Measurements from ENCODE around the gene CLCA1. TPM values are rescaled to one million over a fixed set of nuclear protein-coding genes. Genes with fewer than 3 reads are reported as not detected.

The CLCA1 gene
- total and polyA plus RNA-seq, 2 experiments from 2014 or later, result 2.0 to 42.9 TPM

DNA sequence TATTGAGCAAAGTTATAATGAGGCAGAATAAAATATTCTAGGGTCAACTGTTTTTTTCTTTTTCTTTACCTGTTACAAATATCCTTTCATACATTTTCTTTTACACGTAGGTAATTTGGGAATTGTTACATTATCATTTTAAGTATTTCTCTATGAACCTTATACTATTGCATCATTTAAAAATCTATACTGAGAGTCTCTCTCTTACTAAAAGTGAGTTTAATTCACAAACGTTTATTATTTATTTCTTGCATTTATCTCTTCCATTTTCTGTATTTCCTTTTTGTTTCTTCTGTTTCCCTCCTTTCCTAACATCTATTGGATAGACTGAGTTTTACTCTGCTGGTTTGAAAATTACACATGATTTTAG, 52.8 kb downstream of the CLCA1 start:
- TF ChIP-seq EZH2 (IDR thresholded peaks at IDR 0.05; ENCODE audit: borderline replicate concordance), result no peak
- TF ChIP-seq, protein P1, sequence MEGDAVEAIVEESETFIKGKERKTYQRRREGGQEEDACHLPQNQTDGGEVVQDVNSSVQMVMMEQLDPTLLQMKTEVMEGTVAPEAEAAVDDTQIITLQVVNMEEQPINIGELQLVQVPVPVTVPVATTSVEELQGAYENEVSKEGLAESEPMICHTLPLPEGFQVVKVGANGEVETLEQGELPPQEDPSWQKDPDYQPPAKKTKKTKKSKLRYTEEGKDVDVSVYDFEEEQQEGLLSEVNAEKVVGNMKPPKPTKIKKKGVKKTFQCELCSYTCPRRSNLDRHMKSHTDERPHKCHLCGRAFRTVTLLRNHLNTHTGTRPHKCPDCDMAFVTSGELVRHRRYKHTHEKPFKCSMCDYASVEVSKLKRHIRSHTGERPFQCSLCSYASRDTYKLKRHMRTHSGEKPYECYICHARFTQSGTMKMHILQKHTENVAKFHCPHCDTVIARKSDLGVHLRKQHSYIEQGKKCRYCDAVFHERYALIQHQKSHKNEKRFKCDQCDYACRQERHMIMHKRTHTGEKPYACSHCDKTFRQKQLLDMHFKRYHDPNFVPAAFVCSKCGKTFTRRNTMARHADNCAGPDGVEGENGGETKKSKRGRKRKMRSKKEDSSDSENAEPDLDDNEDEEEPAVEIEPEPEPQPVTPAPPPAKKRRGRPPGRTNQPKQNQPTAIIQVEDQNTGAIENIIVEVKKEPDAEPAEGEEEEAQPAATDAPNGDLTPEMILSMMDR (IDR thresholded peaks at IDR 0.05; ENCODE audit: poor library complexity), result no peak
- TF ChIP-seq EZH2phosphoT487 (IDR thresholded peaks at IDR 0.05; ENCODE audit: low read depth, severe bottlenecking, unreplicated experiment), result no peak
- Histone ChIP-seq H4K20me1 (ENCODE audit: insufficient read depth, poor library complexity, severe bottlenecking) (no peaks in the 10 kb centered on the region), H3K27ac (peak overlapping the region; percentile 35), H3K9me2 (replicated peaks; ENCODE audit: insufficient read depth) (no peaks in the 10 kb centered on the region), H3K4me1 (ENCODE audit: insufficient read depth) (no peaks in the 10 kb centered on the region), H3K27me3 (no peaks in the 10 kb centered on the region), H3K9me3 (ENCODE audit: low read depth) (no peaks in the 10 kb centered on the region), H3K4me2 (no peak overlapping the region), H3K4me3 (no peak overlapping the region), H2AFZ (no peak overlapping the region), H3K36me3 (replicated peaks; ENCODE audit: insufficient read depth, low read depth) (no peaks in the 10 kb centered on the region), H3K79me2 (no peaks in the 10 kb centered on the region)
- WGBS (ENCODE audit: low lambda C conversion rate, missing lambda C conversion rate), result 82% methylated on average over 2 of the region's 2 CpGs
- DNase-seq (ENCODE audit: low spot score), result no peak

DNA sequence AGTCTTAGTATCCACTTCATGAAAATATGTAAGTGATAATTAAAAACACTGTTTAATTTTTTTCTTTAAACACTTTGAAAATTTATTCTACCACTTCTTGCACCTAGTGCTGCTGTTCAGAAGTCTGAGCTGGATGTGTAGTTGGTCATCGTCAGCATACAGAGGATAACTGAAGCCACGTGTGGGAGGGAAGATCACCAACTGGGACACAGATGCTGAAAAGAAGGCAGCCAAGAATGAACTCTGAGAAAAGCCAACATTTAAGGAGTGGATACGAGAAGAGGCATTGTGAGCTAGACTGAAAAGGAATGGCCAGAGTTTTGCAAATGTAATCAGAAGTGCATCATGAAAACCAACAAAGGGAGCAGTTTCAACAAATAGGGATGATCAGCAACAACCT, 53.5 kb downstream of the CLCA1 start:
- no peak overlapping the region for H3K4me2 ChIP-seq
- H3K79me2 ChIP-seq, result no peaks in the 10 kb centered on the region
- no peak overlapping the region for H3K4me3 ChIP-seq
- no peaks in the 10 kb centered on the region for H3K9me3 ChIP-seq (ENCODE audit: low read depth)
- TF ChIP-seq EZH2 (IDR thresholded peaks at IDR 0.05; ENCODE audit: borderline replicate concordance), result no peak
- no peak for TF ChIP-seq EZH2phosphoT487 (IDR thresholded peaks at IDR 0.05; ENCODE audit: low read depth, severe bottlenecking, unreplicated experiment)
- TF ChIP-seq, protein P1 (IDR thresholded peaks at IDR 0.05; ENCODE audit: poor library complexity), result no peak
- H3K9me2 ChIP-seq (replicated peaks; ENCODE audit: insufficient read depth), result no peaks in the 10 kb centered on the region
- H3K27ac ChIP-seq, result no peak overlapping the region
- H3K36me3 ChIP-seq (replicated peaks; ENCODE audit: insufficient read depth, low read depth), result no peaks in the 10 kb centered on the region
- H2AFZ ChIP-seq, result no peak overlapping the region
- H4K20me1 ChIP-seq (ENCODE audit: insufficient read depth, poor library complexity, severe bottlenecking), result no peaks in the 10 kb centered on the region
- WGBS (ENCODE audit: low lambda C conversion rate, missing lambda C conversion rate), result 75% methylated on average over 3 of the region's 3 CpGs
- no peak for DNase-seq (ENCODE audit: low spot score)
- no peaks in the 10 kb centered on the region for H3K27me3 ChIP-seq
- H3K4me1 ChIP-seq (ENCODE audit: insufficient read depth), result no peaks in the 10 kb centered on the region

DNA sequence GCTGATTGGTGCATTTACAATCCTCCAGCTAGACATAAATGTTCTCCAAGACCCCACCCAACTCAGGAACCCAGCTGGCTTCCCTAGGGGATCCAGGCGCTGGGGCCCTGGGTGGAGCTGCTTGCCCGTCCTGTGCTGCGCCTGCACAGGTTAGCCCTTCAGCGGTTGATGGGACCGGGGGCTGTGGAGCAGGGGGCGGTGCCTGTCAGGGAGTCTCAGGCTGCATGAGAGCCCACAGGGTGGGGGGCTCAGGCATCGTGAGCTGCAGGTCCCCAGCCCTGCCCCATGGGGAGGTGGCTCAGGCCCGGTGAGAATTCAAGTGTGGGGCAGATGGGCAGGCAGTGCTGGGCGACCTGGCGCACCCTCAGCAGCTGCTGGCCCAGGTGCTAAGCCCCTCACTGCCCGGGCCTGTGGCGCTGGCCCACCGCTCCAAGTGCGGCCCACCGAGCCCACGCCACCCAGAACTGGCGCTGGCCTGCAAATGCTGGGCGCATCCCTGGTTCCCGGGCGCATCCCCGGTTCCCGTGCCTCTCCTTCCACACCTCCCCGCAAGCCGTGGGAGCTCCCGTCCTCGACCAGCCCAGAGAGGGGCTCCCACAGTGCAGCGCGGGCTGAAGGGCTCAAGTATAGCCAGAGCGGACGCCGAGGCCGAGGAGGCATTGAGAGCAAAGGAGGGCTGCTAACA, 55.1 kb downstream of the CLCA1 start:
- DNase-seq (ENCODE audit: low spot score), result no peak
- Histone ChIP-seq H3K4me1 (ENCODE audit: insufficient read depth) (peaks cover 3% of the 10 kb centered on the region), H3K27me3 (no peaks in the 10 kb centered on the region), H3K36me3 (replicated peaks; ENCODE audit: insufficient read depth, low read depth) (no peaks in the 10 kb centered on the region), H3K4me2 (no peak overlapping the region), H3K9me3 (ENCODE audit: low read depth) (no peaks in the 10 kb centered on the region), H3K4me3 (no peak overlapping the region), H3K79me2 (no peaks in the 10 kb centered on the region), H3K9me2 (replicated peaks; ENCODE audit: insufficient read depth) (no peaks in the 10 kb centered on the region), H3K27ac (no peak overlapping the region), H2AFZ (no peak overlapping the region), H4K20me1 (ENCODE audit: insufficient read depth, poor library complexity, severe bottlenecking) (no peaks in the 10 kb centered on the region)
- TF ChIP-seq EZH2 (IDR thresholded peaks at IDR 0.05; ENCODE audit: borderline replicate concordance) (no peak), EZH2phosphoT487 (IDR thresholded peaks at IDR 0.05; ENCODE audit: low read depth, severe bottlenecking, unreplicated experiment) (no peak)
- TF ChIP-seq, protein P1 (IDR thresholded peaks at IDR 0.05; ENCODE audit: poor library complexity), result no peak
- WGBS (ENCODE audit: low lambda C conversion rate, missing lambda C conversion rate), result 96% methylated on average over 31 of the region's 32 CpGs
